SK-N-SH (cell line): ENCODE measurements around the gene MCAM.

Experiments
- CTCF ChIP-seq: fragments of 200-600 bp; sonication (generic); IDR thresholded peaks from 2 replicates; pipeline ENCODE4 v1.6.1; 2017; ENCODE audit warnings: antibody characterized with exemption, mild to moderate bottlenecking, moderate library complexity
- EZH2phosphoT487 ChIP-seq: fragments of 200-600 bp; sonication (generic); IDR thresholded peaks from 2 replicates; pipeline ENCODE4 v1.6.1; 2017; ENCODE audit warnings: low read depth, mixed run types, mild to moderate bottlenecking, antibody characterized with exemption, moderate library complexity, borderline replicate concordance
- GABPA ChIP-seq: IDR thresholded peaks from 2 replicates; pipeline ENCODE4 v1.4.0; 2012; ENCODE audit warnings: low read depth, mild to moderate bottlenecking
- NRF1 ChIP-seq: IDR thresholded peaks from 2 replicates; pipeline ENCODE4 v1.6.1; 2012; ENCODE audit warnings: low read depth, mild to moderate bottlenecking, low read length
- RFX5 ChIP-seq: IDR thresholded peaks from 2 replicates; pipeline ENCODE4 v1.6.1; 2012; ENCODE audit warnings: mild to moderate bottlenecking, improper control_type of control experiment, low read length
- RXRA ChIP-seq: IDR thresholded peaks from 2 replicates; pipeline ENCODE4 v1.4.0; 2012; ENCODE audit warnings: low read depth, mild to moderate bottlenecking, borderline replicate concordance

GRCh38 chr11:119361941-119362725, 45.2 kb upstream of the MCAM start:
- no peak for TF ChIP-seq CTCF
- TF ChIP-seq NRF1, result no peak
- TF ChIP-seq RXRA, result no peak
- TF ChIP-seq RFX5, result no peak
- no peak for TF ChIP-seq EZH2phosphoT487
- no peak for TF ChIP-seq GABPA
